B cell (primary cell): ENCODE data around the gene RNU1-2. TPM values are rescaled to one million over a fixed set of nuclear protein-coding genes. Genes with fewer than 3 reads are reported as not detected.
"Not testable (repeated sequence)": the region's sequence is repeated elsewhere in the genome, so short reads cannot be mapped to it uniquely, and the experiment has no call there.

Experiments
- ATAC-seq: fragments of 200-7000 bp; cut with Tn5 transposase; one replicate; pipeline ENCODE4 v1.10.0; 2021; ENCODE audit warnings: low read depth, mild to moderate bottlenecking, moderate number of reproducible peaks, moderate library complexity
- CTCF ChIA-PET: fragments of 350-600 bp; sonication (Branson Sonifier 250); formaldehyde crosslinking; loops from one replicate; lab custom pipeline; 2021; ENCODE audit warnings: antibody characterized with exemption, inconsistent platforms; lab: Charles Lee
- POLR2A ChIA-PET: fragments of 350-600 bp; sonication (Branson Sonifier 250); formaldehyde crosslinking; loops from one replicate; lab custom pipeline; 2021; ENCODE audit warnings: antibody characterized with exemption; lab: Charles Lee
- DNase-seq: peaks from one replicate; pipeline ENCODE4 v3.0.0; 2013
- H2AFZ ChIP-seq: 2 replicates; pipeline ENCODE4 v1.6.1; 2012; ENCODE audit warnings: mild to moderate bottlenecking, low read depth, low read length; ENCODE audit not compliant: insufficient read depth, poor library complexity, severe bottlenecking
- H3K27ac ChIP-seq, 2 donors: 1 replicate in 1 of 2; 2 replicates in 1 of 2; pipeline ENCODE4 v1.5.1; 2012 to 2013; ENCODE audit warnings: low read length in 2 of 2, mild to moderate bottlenecking in 2 of 2, moderate library complexity in 1 of 2
- H3K27me3 ChIP-seq, 4 experiments: fragments of 200-600 bp in 1 of 4; sonication (generic) in 1 of 4; replicated peaks in 1 of 4; 1 replicate in 2 of 4; 2 replicates in 2 of 4; pipeline versions ENCODE4 v1.6.1 to v1.7.0; 2013 to 2016; ENCODE audit warnings: low read length in 3 of 4, mild to moderate bottlenecking in 2 of 4, mixed read lengths in 1 of 4, moderate library complexity in 1 of 4; ENCODE audit not compliant: insufficient read depth in 4 of 4, control insufficient read depth in 3 of 4; ENCODE audit errors: control extremely low read depth in 1 of 4
- H3K36me3 ChIP-seq, 2 experiments: replicated peaks in 1 of 2; 1 replicate in 1 of 2; 2 replicates in 1 of 2; pipeline versions ENCODE4 v1.6.1 to v1.7.1; 2013; ENCODE audit warnings: low read length in 1 of 2; ENCODE audit not compliant: insufficient read depth in 2 of 2, control insufficient read depth in 1 of 2; ENCODE audit errors: control extremely low read depth in 1 of 2, extremely low read depth in 1 of 2
- H3K4me1 ChIP-seq, 2 donors: fragments of 200-600 bp in 1 of 2; sonication (generic) in 1 of 2; 1 replicate in 1 of 2; 2 replicates in 1 of 2; pipeline versions ENCODE4 v1.5.1 to v1.6.1; 2013 to 2017; ENCODE audit warnings: low read length in 2 of 2; ENCODE audit not compliant: control insufficient read depth in 2 of 2, insufficient read depth in 2 of 2
- H3K4me2 ChIP-seq: replicated peaks from 2 replicates; pipeline ENCODE3; 2012; ENCODE audit warnings: mild to moderate bottlenecking, low read depth, low read length; ENCODE audit not compliant: poor library complexity, severe bottlenecking
- H3K4me3 ChIP-seq, 5 experiments: fragments of 200-600 bp in 1 of 5; sonication (generic) in 1 of 5; 1 replicate in 3 of 5; 2 replicates in 2 of 5; pipeline versions ENCODE4 v1.5.1 to v1.7.0; 2011 to 2016; ENCODE audit warnings: low read length in 4 of 5, mild to moderate bottlenecking in 4 of 5, low read depth in 2 of 5, control low read depth in 1 of 5, moderate library complexity in 1 of 5; ENCODE audit not compliant: insufficient read depth in 1 of 5; ENCODE audit errors: control extremely low read depth in 1 of 5, extremely low read depth in 1 of 5
- H3K79me2 ChIP-seq: fragments of 200-600 bp; sonication (generic); one replicate; pipeline ENCODE4 v1.6.0; 2016; ENCODE audit warnings: low read length; ENCODE audit not compliant: control insufficient read depth, insufficient read depth
- H3K9ac ChIP-seq: fragments of 200-600 bp; sonication (generic); 2 replicates; pipeline ENCODE4 v1.6.1; 2017; ENCODE audit warnings: mild to moderate bottlenecking, low read length, moderate library complexity
- H3K9me3 ChIP-seq, 3 donors: one replicate each; pipeline versions ENCODE4 v1.6.1 to v1.7.1; 2013; ENCODE audit warnings: low read length in 2 of 3; ENCODE audit not compliant: control insufficient read depth in 2 of 3, insufficient read depth in 1 of 3; ENCODE audit errors: control extremely low read depth in 1 of 3
- H4K20me1 ChIP-seq: 2 replicates; pipeline ENCODE4 v1.6.0; 2012; ENCODE audit warnings: mild to moderate bottlenecking, low read length; ENCODE audit not compliant: insufficient read depth, control insufficient read depth, poor library complexity, severe bottlenecking
- H3K27ac Mint-ChIP-seq: one replicate; pipeline ENCODE4 v1.8.0; 2021; ENCODE audit warnings: mixed read lengths
- H3K27me3 Mint-ChIP-seq: one replicate; pipeline ENCODE4 v1.8.0; 2021; ENCODE audit warnings: mixed read lengths
- H3K4me1 Mint-ChIP-seq: one replicate; pipeline ENCODE4 v1.8.0; 2021; ENCODE audit warnings: mixed read lengths
- H3K4me3 Mint-ChIP-seq: one replicate; pipeline ENCODE4 v1.8.0; 2021; ENCODE audit warnings: mixed read lengths
- H3K9me3 Mint-ChIP-seq: one replicate; pipeline ENCODE4 v1.8.0; 2022; ENCODE audit warnings: mixed read lengths; ENCODE audit not compliant: insufficient read depth
- EZH2 ChIP-seq: IDR thresholded peaks from 2 replicates; pipeline ENCODE4 v1.6.1; 2012; ENCODE audit warnings: borderline replicate concordance, low read depth, mild to moderate bottlenecking, moderate library complexity, low read length; ENCODE audit not compliant: insufficient read depth, poor library complexity, severe bottlenecking
- WGBS: methylation state at CpG from one replicate; pipeline ENCODE4 v1.1.5; 2013; ENCODE audit warnings: missing lambda C conversion rate; ENCODE audit not compliant: insufficient coverage; 5-methylcytosine and 5-hydroxymethylcytosine counted together
- intact Hi-C: fragments of 100-400 bp; cut with micrococcal nuclease; formaldehyde crosslinking; loops from one replicate; pipeline ENCODE4 v1.10.0; 2022
- polyA plus RNA-seq: library from polyadenylated mRNA; depleted of rRNA; stranded (reverse); fragments of >200 nt; gene quantifications from 2 replicates; pipeline ENCODE4 v1.2.3, GENCODE V29; 2012
- total RNA-seq, 2 donors: library from RNA; stranded (reverse); fragments of 120-200 nt in 1 of 2; gene quantifications; 1 replicate in 1 of 2; 2 replicates in 1 of 2; pipeline versions ENCODE4 v1.2.3 to v1.2.4, GENCODE V29; 2013 to 2022
- TF ChIP-seq, protein P1 (sequence below): fragments of 200-600 bp; IDR thresholded peaks from one replicate; pipeline ENCODE4 v1.8.0; 2022; ENCODE audit warnings: antibody characterized with exemption, mild to moderate bottlenecking

RNU1-2 gene
- total and polyA plus RNA-seq, 2 donors (not counting 1 experiment from before 2014, with no cell fraction given), result 4,377 TPM; not detected in 1

DNA sequence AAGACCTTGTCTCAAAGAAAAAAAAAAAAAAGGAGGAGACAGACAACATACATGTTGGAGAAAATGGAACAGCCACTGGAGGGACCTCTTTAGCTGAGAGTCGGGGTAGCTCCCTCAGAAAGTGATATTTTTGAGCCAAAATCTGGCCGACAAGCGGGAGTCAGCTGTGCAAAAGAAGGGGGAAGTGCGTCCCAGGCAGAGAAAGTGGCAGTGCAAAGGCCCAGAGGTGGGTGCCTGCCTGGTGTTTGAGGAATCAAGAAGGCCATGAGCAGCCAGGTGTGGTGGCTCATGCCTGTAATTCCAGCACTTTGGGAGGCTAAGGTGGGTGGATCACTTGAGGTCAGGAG is 19.8 kb downstream of the RNU1-2 start:
- H3K36me3 ChIP-seq, result no peaks in the 10 kb centered on the region
- H3K27ac ChIP-seq, result no peak overlapping the region
- H2AFZ ChIP-seq, result no peak overlapping the region
- ChIA-PET POLR2A (interaction anchor here (0.7 kb wide), 1 partner anchor 12 kb away, joined by 3 read pairs; no protein-coding TSS in a partner anchor), CTCF (interaction anchor here (0.9 kb wide), 1 partner anchor 45 kb away, joined by 3 read pairs; no protein-coding TSS in a partner anchor)
- H3K4me3 ChIP-seq, result no peak overlapping the region
- TF ChIP-seq EZH2, result no peak
- TF ChIP-seq, protein P1, sequence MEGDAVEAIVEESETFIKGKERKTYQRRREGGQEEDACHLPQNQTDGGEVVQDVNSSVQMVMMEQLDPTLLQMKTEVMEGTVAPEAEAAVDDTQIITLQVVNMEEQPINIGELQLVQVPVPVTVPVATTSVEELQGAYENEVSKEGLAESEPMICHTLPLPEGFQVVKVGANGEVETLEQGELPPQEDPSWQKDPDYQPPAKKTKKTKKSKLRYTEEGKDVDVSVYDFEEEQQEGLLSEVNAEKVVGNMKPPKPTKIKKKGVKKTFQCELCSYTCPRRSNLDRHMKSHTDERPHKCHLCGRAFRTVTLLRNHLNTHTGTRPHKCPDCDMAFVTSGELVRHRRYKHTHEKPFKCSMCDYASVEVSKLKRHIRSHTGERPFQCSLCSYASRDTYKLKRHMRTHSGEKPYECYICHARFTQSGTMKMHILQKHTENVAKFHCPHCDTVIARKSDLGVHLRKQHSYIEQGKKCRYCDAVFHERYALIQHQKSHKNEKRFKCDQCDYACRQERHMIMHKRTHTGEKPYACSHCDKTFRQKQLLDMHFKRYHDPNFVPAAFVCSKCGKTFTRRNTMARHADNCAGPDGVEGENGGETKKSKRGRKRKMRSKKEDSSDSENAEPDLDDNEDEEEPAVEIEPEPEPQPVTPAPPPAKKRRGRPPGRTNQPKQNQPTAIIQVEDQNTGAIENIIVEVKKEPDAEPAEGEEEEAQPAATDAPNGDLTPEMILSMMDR, result no peak
- no peak overlapping the region for H3K9ac ChIP-seq
- Mint-ChIP-seq H3K9me3 (no peaks in the 10 kb centered on the region), H3K27ac (peak overlapping the region; percentile 84), H3K27me3 (no peaks in the 10 kb centered on the region), H3K4me1 (peaks cover 25% of the 10 kb centered on the region), H3K4me3 (peak overlapping the region; percentile 91)
- H3K27me3 ChIP-seq, result no peaks in the 10 kb centered on the region
- H4K20me1 ChIP-seq, result no peaks in the 10 kb centered on the region
- peaks cover 25 to 27% of the 10 kb centered on the region in 2 donors for H3K4me1 ChIP-seq
- no peaks in the 10 kb centered on the region for H3K79me2 ChIP-seq
- ATAC-seq, result no peak
- DNase-seq, result no peak
- WGBS, result 73% methylated on average over 4 of the region's 4 CpGs
- H3K9me3 ChIP-seq, result peaks cover 0 to 6% (median 0%) of the 10 kb centered on the region in 3 donors
- H3K4me2 ChIP-seq, result no peak overlapping the region
- intact Hi-C loops, result loop anchor here (2.0 kb wide), 1 partner anchor 97 kb away; no protein-coding TSS in a partner anchor

DNA sequence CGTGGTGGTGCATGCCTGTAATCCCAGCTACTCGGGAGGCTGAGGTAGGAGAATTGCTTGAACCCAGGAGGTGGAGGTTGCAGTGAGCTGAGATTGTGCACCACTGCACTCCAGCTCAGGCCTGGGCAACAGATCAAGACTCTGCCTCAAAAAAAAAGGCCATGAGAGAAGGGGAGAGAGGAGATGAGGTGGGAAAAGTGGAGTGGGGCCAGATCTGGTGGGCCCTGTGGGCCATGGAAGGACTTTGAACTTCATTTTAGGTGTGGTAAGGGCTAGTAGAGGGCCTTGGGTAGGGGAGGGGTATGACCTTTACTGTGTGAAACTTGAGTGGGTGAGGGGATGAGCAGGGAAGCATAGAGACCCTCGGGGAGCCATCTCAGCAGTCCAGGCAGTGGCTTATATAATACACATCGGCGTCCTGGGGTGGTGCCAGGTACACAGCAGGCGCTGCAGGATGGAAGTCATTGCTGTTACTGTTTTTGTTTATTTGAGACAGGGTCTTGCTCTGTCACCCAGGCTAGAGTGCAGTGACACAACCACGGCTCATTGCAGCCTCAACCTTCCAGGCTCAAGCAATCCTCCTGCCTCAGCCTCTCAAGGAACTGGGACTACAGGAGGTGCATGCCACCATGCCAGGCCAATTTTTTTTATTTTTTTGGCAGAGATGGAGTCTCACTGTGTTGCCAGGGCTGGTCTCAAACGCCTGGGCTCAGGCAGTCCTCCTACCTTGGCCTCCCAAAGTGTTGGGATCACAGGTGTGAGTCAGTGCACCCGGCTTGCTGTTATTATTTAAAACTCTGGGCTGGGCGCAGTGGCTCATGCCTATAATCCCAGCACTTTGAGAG is 20.5 kb downstream of the RNU1-2 start:
- ChIA-PET CTCF (interaction anchor here (0.9 kb wide), 1 partner anchor 44 kb away, joined by 3 read pairs; no protein-coding TSS in a partner anchor), POLR2A (interaction anchor here (0.7 kb wide), 1 partner anchor 12 kb away, joined by 3 read pairs; no protein-coding TSS in a partner anchor)
- H3K4me2 ChIP-seq, H3K4me3 ChIP-seq, H3K27me3 Mint-ChIP-seq, H3K36me3 ChIP-seq, ATAC-seq, intact Hi-C loops, H3K79me2 ChIP-seq, H3K9ac ChIP-seq, H3K9me3 Mint-ChIP-seq, H4K20me1 ChIP-seq, DNase-seq, H3K27ac ChIP-seq, H2AFZ ChIP-seq, H3K9me3 ChIP-seq, H3K27me3 ChIP-seq: not testable (repeated sequence)
- H3K4me1 Mint-ChIP-seq, result peaks cover 25% of the 10 kb centered on the region
- peak overlapping the region; percentile 34 for H3K27ac Mint-ChIP-seq
- H3K4me3 Mint-ChIP-seq, result peak overlapping the region; percentile 58
- WGBS, result 86% methylated on average over 8 of the region's 10 CpGs
- H3K4me1 ChIP-seq, result peaks cover 27 to 28% of the 10 kb centered on the region in 2 donors
